ENCODE measurements around the gene INTU. TPM values are rescaled to one million over a fixed set of nuclear protein-coding genes. Genes with fewer than 3 reads are reported as not detected.

The INTU gene
- total RNA-seq, 1 experiment from 2014 or later, result 10.7 TPM

- Histone ChIP-seq H2BK120ac (ENCODE audit: low read depth, low read length, poor library complexity, severe bottlenecking) (no peak overlapping the region), H3K23ac (ENCODE audit: insufficient read length, low read depth, low read length) (no peak overlapping the region), H4K8ac (replicated peaks; ENCODE audit: insufficient read length, low read depth, low read length) (no peak overlapping the region), H3K79me1 (ENCODE audit: insufficient read depth, low read depth, low read length, poor library complexity, severe bottlenecking) (no peaks in the 10 kb centered on the region), H3K79me2 (ENCODE audit: insufficient read depth, low read length) (no peaks in the 10 kb centered on the region), H2BK20ac (ENCODE audit: low read depth, low read length, poor library complexity, severe bottlenecking) (no peak overlapping the region), H3K18ac (ENCODE audit: insufficient read length, low read depth, low read length) (no peak overlapping the region), H2BK15ac (ENCODE audit: low read depth, low read length) (no peak overlapping the region), H3K14ac (ENCODE audit: insufficient read depth, low read length) (no peak overlapping the region), H3K4ac (ENCODE audit: low read depth, low read length) (no peak overlapping the region), H3K56ac (ENCODE audit: insufficient read length, low read depth, low read length) (no peak overlapping the region), H4K5ac (ENCODE audit: insufficient read length, low read depth, low read length) (no peak overlapping the region), H3K27ac (ENCODE audit: insufficient read length, low read depth, low read length) (no peak overlapping the region), H4K91ac (ENCODE audit: insufficient read length, low read depth, low read length) (no peak overlapping the region), H2BK12ac (ENCODE audit: insufficient read length, low read depth, low read length) (no peak overlapping the region), H3T11ph (ENCODE audit: low read length) (no peak overlapping the region), H3K9ac (ENCODE audit: extremely low read depth, insufficient read length, low read length) (no peak overlapping the region), H3K9me3 (ENCODE audit: control insufficient read depth, low read depth, low read length) (no peaks in the 10 kb centered on the region), H4K20me1 (ENCODE audit: control insufficient read depth, insufficient read depth, insufficient read length) (no peaks in the 10 kb centered on the region), H3K4me2 (ENCODE audit: insufficient read depth, insufficient read length, low read length) (no peak overlapping the region), H3K27me3 (ENCODE audit: insufficient read depth, low read length) (no peaks in the 10 kb centered on the region), H2BK5ac (ENCODE audit: insufficient read length, low read length) (no peak overlapping the region), H3K4me1 (ENCODE audit: insufficient read depth, low read length) (no peaks in the 10 kb centered on the region), H2AK5ac (ENCODE audit: insufficient read length, low read length) (no peak overlapping the region), H3K23me2 (ENCODE audit: insufficient read length, low read depth, low read length, poor library complexity, severe bottlenecking) (no peaks in the 10 kb centered on the region), H2AFZ (ENCODE audit: low read length) (no peak overlapping the region)
- no peak for DNase-seq
- Mint-ChIP-seq H3K27ac (peak overlapping the region in 1 of 3 experiments; percentile 9; a peak in 2 of 7 replicates), H3K4me1 (peaks cover 27 to 34% of the 10 kb centered on the region in 2 experiments), H3K36me3 (ENCODE audit: insufficient read depth in 1 of 3, low read depth in 3 of 3) (no peaks in the 10 kb centered on the region), H3K4me3 (no peak overlapping the region), H3K27me3 (ENCODE audit: low read depth) (no peaks in the 10 kb centered on the region), H3K9me3 (no peaks in the 10 kb centered on the region; a peak in 1 of 5 replicates)
- no peak for TF ChIP-seq CTCF (conservative IDR thresholded peaks at IDR 0.05)
These were observed 25.9 kb upstream of the INTU start for GRCh38 chr4:127606823-127607222.

Data from H9 (cell line).